A204.1 (cell line): ENCODE measurements around the gene ARID1A.

Experiments
- FAIRE-seq: peaks from 2 replicates; lab custom pipeline; 2012; peaks lifted over from hg19 to GRCh38; lab: Jason Lieb, UNC

Gene ARID1A

GRCh38 chr1:26761217-26761616 lies 65.4 kb downstream of the ARID1A start:
- no peak for FAIRE-seq

GRCh38 chr1:26767714-26768113 lies 71.9 kb downstream of the ARID1A start:
- FAIRE-seq, result no peak

DNA sequence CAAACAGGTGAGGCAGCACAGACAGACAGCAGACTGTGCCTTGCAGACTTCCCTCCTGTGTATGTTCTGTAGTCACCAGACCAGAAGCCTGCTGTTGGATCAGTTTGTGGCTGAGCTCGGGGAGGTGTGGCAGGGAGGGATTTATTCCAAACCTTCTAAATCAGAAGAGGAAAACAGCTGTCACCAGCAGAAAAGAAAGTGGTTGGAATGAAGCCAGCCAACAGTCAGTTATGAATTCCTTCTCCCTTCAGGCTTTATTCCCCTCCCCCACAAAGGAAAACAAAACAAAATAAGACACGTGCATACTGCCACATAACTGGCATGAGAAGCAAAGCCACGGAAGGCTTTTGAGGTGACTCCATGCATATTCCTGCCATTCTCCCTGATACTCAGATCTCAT lies 72.9 kb downstream of the ARID1A start:
- FAIRE-seq, result no peak

GRCh38 chr1:26771285-26771642 lies 75.4 kb downstream of the ARID1A start:
- no peak for FAIRE-seq

DNA sequence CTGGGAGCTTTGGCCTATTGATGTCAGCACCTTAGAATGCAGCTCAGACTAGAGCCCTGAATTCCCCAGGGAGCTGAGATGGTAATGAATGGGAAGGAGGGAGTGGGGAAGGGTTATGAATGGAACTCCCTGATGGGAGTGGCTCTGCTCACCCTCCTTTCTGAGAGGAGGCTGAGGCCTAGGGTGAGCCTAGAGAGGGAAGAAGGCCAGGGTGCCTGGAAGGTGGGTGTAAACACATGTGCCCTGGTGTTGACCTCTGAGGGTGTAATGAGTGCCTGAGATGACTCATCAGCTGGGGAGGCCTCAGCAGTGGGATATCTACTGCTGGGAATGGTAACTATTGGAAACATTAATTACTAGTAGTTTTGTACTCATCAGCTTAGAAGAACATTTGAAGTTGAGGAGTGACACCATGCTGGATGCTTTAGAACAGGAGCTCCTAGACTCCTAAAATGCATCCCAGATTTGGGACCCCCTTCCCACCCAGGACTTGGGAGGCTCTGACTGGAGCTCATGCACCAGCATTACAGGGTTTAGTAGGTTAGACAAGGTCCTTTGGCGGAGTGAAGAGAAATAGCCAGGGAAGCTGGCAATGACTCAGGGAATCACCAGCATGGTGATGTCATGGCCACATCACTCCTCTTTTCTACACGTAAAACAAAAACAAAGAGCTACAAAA lies 76.0 kb downstream of the ARID1A start:
- no peak for FAIRE-seq

DNA sequence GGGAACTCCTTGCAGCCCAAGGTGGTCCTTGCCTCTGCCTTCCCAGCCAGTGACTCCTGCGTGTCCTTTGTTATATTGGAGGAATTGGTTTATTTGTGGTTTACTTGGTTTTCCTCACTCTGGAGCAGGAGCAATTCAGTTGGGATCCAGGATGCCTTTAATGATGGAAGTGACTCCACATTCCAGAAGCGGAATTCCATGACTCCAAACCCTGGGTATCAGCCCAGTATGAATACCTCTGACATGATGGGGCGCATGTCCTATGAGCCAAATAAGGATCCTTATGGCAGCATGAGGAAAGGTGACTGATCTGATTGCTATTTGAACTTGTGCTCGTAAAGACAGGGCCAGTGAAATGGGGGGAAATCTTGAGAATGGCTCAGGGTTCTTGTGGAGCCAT lies 76.9 kb downstream of the ARID1A start:
- no peak for FAIRE-seq

- FAIRE-seq, result no peak
Measured at GRCh38 chr1:26774462-26774861, 78.6 kb downstream of the ARID1A start.

GRCh38 chr1:26775666-26776065 lies 79.9 kb downstream of the ARID1A start:
- no peak for FAIRE-seq

DNA sequence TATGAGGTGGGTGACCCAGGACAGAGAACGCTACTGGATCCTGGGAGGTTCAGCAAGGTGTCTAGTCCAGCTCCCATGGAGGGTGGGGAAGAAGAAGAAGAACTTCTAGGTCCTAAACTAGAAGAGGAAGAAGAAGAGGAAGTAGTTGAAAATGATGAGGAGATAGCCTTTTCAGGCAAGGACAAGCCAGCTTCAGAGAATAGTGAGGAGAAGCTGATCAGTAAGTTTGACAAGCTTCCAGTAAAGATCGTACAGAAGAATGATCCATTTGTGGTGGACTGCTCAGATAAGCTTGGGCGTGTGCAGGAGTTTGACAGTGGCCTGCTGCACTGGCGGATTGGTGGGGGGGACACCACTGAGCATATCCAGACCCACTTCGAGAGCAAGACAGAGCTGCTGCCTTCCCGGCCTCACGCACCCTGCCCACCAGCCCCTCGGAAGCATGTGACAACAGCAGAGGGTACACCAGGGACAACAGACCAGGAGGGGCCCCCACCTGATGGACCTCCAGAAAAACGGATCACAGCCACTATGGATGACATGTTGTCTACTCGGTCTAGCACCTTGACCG lies 83.4 kb downstream of the ARID1A start:
- FAIRE-seq, result no peak

- no peak for FAIRE-seq
Measured at GRCh38 chr1:26780344-26780957, 84.6 kb downstream of the ARID1A start.

DNA sequence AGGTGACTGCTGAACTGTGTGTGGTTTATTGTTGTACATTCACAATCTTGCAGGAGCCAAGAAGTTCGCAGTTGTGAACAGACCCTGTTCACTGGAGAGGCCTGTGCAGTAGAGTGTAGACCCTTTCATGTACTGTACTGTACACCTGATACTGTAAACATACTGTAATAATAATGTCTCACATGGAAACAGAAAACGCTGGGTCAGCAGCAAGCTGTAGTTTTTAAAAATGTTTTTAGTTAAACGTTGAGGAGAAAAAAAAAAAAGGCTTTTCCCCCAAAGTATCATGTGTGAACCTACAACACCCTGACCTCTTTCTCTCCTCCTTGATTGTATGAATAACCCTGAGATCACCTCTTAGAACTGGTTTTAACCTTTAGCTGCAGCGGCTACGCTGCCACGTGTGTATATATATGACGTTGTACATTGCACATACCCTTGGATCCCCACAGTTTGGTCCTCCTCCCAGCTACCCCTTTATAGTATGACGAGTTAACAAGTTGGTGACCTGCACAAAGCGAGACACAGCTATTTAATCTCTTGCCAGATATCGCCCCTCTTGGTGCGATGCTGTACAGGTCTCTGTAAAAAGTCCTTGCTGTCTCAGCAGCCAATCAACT lies 85.5 kb downstream of the ARID1A start:
- FAIRE-seq, result no peak

DNA sequence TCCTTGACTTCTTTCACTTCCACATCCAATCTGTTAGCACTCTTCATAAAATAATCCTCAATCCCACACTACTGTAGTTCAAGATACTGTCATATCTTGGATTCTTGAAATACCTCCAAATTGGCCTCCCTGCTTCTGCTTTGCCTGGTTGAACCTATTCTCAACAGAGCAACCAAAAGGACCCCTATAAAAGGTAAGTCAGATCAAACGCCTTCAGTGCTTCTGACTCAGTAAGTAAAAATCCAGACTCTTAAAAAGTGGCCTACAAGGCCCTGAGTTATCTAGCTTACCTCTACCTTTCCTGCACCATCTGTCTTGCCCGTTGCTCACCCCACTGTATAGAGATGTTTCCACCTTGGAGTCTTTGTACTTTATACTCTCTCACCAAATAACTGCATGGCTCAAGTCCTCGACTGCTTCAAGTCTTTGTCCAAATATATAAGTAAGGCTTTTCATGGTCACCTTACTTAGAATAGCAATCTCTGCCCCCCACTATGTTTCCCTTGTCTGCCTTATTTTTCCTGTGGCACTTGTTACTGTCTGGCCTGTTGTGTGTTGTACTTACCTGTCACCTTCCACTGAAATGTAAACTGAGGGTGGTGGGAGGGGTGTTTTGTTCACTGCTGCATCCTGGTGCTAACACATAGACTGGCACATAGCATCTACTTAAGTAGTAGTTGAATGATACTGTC lies 86.9 kb downstream of the ARID1A start:
- no peak for FAIRE-seq

- FAIRE-seq, result no peak
Measured at GRCh38 chr1:26783646-26784022, 87.8 kb downstream of the ARID1A start.

DNA sequence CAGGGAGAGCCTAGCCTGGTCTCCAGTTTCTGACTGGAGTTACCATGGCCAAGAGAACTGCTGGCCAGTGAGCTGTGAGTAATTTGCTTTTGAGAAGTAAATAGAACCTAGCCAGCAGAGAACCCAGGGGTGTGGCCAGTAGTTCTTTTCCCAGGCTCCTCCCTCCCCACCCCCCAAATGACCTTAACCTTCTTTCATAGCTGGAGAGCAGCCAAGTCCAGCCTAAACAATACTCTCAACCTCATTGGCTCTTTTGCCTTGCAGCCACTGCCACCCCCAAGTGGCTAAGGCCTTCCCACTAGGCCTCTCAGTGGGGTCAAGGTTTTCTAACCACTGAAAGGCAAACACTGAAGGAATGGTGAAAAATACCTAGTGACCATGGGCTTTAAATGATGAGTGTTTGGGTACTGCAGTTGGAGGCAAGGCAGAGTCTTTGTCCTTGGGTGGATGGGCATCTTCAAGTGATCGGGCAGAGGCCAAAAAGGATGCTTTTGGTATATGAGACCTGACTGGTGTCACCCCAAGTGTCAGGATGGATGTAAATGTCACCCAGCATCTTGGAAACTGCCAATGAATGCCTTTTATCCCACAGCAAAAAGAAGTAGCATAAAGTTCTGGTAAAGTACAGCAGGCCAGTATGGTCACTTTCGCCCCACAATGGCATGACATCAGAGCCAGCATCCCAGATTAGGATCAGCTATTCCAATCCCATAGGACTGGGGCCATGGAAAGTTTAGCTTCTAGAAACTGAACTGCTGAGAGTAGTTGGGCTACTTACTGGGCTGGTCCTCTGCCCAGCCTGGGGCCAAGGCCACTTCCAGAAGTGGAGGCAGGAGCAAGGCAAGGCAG lies 88.4 kb downstream of the ARID1A start:
- no peak for FAIRE-seq

DNA sequence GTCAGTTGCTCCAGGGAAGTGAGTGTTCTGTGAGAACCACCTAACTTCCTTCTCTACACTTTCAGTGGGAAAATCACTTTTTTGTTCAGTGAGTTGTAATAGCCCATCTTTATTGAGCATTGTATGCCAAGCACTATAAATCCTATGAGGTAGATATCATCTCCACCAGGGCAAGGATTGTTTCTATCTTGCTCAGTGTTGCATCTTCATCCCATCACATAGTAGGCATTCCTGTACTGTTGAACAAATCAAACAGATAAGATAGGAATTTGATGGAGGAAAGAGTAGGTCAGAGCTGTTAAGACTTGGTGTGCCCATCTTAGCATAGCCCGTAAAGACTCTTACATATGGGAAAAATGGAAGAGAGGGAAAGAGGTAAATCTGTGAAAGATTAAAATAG lies 89.1 kb downstream of the ARID1A start:
- FAIRE-seq, result no peak

DNA sequence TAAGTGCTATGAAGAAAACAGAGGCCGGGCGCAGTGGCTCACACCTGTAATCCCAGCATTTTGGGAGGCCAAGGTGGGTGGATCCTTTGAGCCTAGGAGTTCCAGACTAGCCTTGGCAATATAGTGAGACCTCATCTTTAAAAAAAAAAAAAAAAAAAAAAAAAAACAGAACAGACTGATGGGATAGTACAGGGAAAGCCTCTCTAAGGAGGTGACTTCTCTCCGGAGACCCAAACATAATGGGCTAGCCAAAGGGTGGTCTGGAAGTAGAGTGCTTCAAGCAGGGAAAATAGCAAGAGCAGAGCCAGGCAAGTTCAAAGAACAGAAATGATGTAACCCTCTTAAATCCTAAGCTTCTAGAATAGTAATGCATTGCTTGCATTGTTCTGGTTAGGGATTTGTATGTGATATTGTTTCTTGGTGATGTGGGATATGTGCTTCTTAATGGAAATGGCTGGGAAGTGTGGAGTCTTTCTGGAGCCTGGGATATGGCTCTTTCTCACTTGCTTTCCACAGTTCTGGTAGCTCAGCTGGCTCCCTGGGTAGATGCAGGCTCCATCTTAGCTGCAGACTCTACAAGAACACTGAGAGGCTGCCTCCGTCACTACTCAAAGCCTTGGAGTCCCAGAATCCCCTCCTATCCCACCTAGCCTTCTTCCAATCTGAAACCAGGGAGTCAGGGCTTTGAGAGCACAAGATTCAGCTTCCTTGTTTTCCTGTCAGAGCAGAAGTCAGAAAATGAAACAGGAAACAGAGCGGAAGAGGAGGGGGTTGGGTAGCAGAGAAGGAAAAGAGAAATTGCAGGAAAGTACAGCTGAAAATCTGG lies 90.0 kb downstream of the ARID1A start:
- FAIRE-seq, result no peak

- peak; percentile 99 for FAIRE-seq
Measured at GRCh38 chr1:26786437-26787380, 90.9 kb downstream of the ARID1A start.

- FAIRE-seq, result no peak
Measured at GRCh38 chr1:26787381-26787705, 91.5 kb downstream of the ARID1A start.

DNA sequence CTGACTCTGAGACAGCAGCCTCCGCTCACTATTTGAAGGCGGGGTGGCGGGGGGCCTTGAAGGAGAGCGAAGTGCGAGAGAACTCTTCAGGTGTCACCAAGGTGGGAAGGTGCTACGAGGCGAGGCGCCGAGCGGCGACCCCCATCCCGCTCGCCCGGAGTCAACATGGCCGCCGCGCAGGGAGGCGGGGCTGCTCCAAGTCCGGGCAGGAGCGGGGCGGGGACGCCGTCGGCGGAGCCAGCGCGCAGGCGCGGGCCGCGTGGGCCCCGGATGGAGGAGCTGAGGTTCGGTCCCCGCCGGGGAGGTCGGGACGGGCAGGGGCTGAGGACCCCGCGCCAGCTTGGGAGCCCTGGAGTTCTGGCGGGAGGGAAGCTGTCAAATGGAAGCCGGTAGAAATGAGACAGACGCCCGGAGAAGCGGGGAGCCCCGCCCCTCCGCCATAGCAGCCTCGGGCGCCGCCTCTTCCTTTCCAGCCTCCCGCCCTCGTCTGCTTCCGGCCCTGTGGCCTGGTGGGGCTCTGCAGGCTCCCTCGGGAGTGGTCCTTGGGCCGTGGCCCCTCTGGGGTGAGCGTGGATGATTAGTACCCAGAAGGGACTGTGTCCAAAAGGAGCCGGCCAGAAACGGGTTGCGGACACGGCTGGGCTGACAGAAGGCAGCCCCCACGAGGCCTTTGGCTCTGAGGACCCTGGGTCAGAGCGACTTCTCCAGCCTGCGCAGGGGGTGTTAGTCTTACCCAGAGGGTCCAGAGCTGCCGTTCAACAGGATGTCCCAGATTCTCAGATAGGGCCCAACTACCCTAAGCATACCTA lies 92.1 kb downstream of the ARID1A start, which contains the start of gene PIGV:
Gene PIGV, plus strand, starts transcription at position 245 of the 809 bp plus-strand sequence. CDS start 2,866 bp downstream, outside the sequence.
- FAIRE-seq, result no peak
